Measurements from ENCODE around the gene SCN4A. TPM values are rescaled to one million over a fixed set of nuclear protein-coding genes. Genes with fewer than 3 reads are reported as not detected.
"Not testable (repeated sequence)": the region's sequence is repeated elsewhere in the genome, so short reads cannot be mapped to it uniquely, and the experiment has no call there.

Gene SCN4A
- total RNA-seq, result 0.11 and 0.14 TPM in 2 replicates

- H3K27me3 Mint-ChIP-seq (ENCODE audit: low read depth), result no peaks in the 10 kb centered on the region
- H3K9me3 Mint-ChIP-seq, result no peaks in the 10 kb centered on the region
- H3K36me3 Mint-ChIP-seq (ENCODE audit: low read depth), result no peaks in the 10 kb centered on the region
- H3K4me1 Mint-ChIP-seq (ENCODE audit: low read depth), result peaks cover 15% of the 10 kb centered on the region
- intact Hi-C loops (cut with micrococcal nuclease), result no loop called here
- H3K27ac Mint-ChIP-seq, result no peak within 1 kb of the TSS
- H3K4me3 Mint-ChIP-seq (ENCODE audit: low read depth), result no peak within 1 kb of the TSS
- DNase-seq (ENCODE audit: low spot score), result no peak
Observed at GRCh38 chr17:63972796-63973195, at the start of gene SCN4A. SCN4A (minus strand) TSS chr17:63972918; CDS start chr17:63972841, 77 bp downstream.

- Mint-ChIP-seq H3K4me1 (ENCODE audit: low read depth) (peaks cover 60% of the 10 kb centered on the region), H3K9me3 (no peaks in the 10 kb centered on the region), H3K4me3 (ENCODE audit: low read depth) (peak within 1 kb of the TSS; percentile 99), H3K27me3 (ENCODE audit: low read depth) (no peaks in the 10 kb centered on the region), H3K36me3 (ENCODE audit: low read depth) (peaks cover 28% of the 10 kb centered on the region), H3K27ac (peak within 1 kb of the TSS; percentile 99)
- intact Hi-C loops (cut with micrococcal nuclease), result loop anchor here (5.0 to 10.0 kb wide), 2 partner anchors 62 to 245 kb away; partner anchors contain the start of gene TEX2
- peak; percentile 88 for DNase-seq (ENCODE audit: low spot score)
Observed at GRCh38 chr17:64020056-64020766, 47.5 kb upstream of the SCN4A start, which contains the start of gene ICAM2. ICAM2 (minus strand) TSS chr17:64020633; CDS start chr17:64006691, 13,942 bp downstream.

GRCh38 chr17:64019551-64019961, 46.8 kb upstream of the SCN4A start:
- not testable (repeated sequence) for H3K27me3 Mint-ChIP-seq (ENCODE audit: low read depth); H3K9me3 Mint-ChIP-seq; DNase-seq (ENCODE audit: low spot score)
- Mint-ChIP-seq H3K36me3 (ENCODE audit: low read depth) (peaks cover 31% of the 10 kb centered on the region), H3K4me3 (ENCODE audit: low read depth) (peak overlapping the region; percentile 99), H3K27ac (peak overlapping the region; percentile 99), H3K4me1 (ENCODE audit: low read depth) (peaks cover 58% of the 10 kb centered on the region)
- intact Hi-C loops (cut with micrococcal nuclease), result loop anchor here (5.0 kb wide), 1 partner anchor 72 kb away; no protein-coding TSS in a partner anchor

GRCh38 chr17:64017381-64017980, 44.8 kb upstream of the SCN4A start:
- H3K4me3 Mint-ChIP-seq (ENCODE audit: low read depth), result peak overlapping the region; percentile 99
- H3K9me3 Mint-ChIP-seq, result no peaks in the 10 kb centered on the region
- H3K36me3 Mint-ChIP-seq (ENCODE audit: low read depth), result peaks cover 20% of the 10 kb centered on the region
- peak overlapping the region; percentile 87 for H3K27ac Mint-ChIP-seq
- DNase-seq (ENCODE audit: low spot score), result no peak
- peaks cover 54% of the 10 kb centered on the region for H3K4me1 Mint-ChIP-seq (ENCODE audit: low read depth)
- H3K27me3 Mint-ChIP-seq (ENCODE audit: low read depth), result no peaks in the 10 kb centered on the region
- intact Hi-C loops (cut with micrococcal nuclease), result loop anchor here (2.0 to 5.0 kb wide), 2 partner anchors 19 to 70 kb away; partner anchors contain the start of gene PRR29

GRCh38 chr17:64016974-64017373, 44.3 kb upstream of the SCN4A start:
- Mint-ChIP-seq H3K9me3 (no peaks in the 10 kb centered on the region), H3K4me1 (ENCODE audit: low read depth) (peaks cover 49% of the 10 kb centered on the region), H3K4me3 (ENCODE audit: low read depth) (peak overlapping the region; percentile 76), H3K27ac (peak overlapping the region; percentile 85), H3K36me3 (ENCODE audit: low read depth) (peaks cover 16% of the 10 kb centered on the region), H3K27me3 (ENCODE audit: low read depth) (no peaks in the 10 kb centered on the region)
- no peak for DNase-seq (ENCODE audit: low spot score)
- intact Hi-C loops (cut with micrococcal nuclease), result loop anchor here (1.0 to 5.0 kb wide), 3 partner anchors 8 to 70 kb away; partner anchors contain the start of gene PRR29

GRCh38 chr17:64016231-64016784, 43.6 kb upstream of the SCN4A start:
- Mint-ChIP-seq H3K27me3 (ENCODE audit: low read depth) (no peaks in the 10 kb centered on the region), H3K4me1 (ENCODE audit: low read depth) (peaks cover 49% of the 10 kb centered on the region), H3K36me3 (ENCODE audit: low read depth) (peaks cover 23% of the 10 kb centered on the region), H3K27ac (peak overlapping the region; percentile 85), H3K9me3 (no peaks in the 10 kb centered on the region), H3K4me3 (ENCODE audit: low read depth) (peak overlapping the region; percentile 76)
- DNase-seq (ENCODE audit: low spot score), result no peak
- intact Hi-C loops (cut with micrococcal nuclease), result loop anchor here (1.0 to 5.0 kb wide), 3 partner anchors 9 to 69 kb away; partner anchors contain the start of gene PRR29

GRCh38 chr17:64015447-64015846, 42.7 kb upstream of the SCN4A start:
- peak overlapping the region; percentile 76 for H3K4me3 Mint-ChIP-seq (ENCODE audit: low read depth)
- no peak for DNase-seq (ENCODE audit: low spot score)
- intact Hi-C loops (cut with micrococcal nuclease), result loop anchor here (5.0 kb wide), 1 partner anchor 68 kb away; no protein-coding TSS in a partner anchor
- no peaks in the 10 kb centered on the region for H3K27me3 Mint-ChIP-seq (ENCODE audit: low read depth)
- H3K27ac Mint-ChIP-seq, result peak overlapping the region; percentile 79
- no peaks in the 10 kb centered on the region for H3K9me3 Mint-ChIP-seq
- peaks cover 44% of the 10 kb centered on the region for H3K4me1 Mint-ChIP-seq (ENCODE audit: low read depth)
- H3K36me3 Mint-ChIP-seq (ENCODE audit: low read depth), result peaks cover 31% of the 10 kb centered on the region

GRCh38 chr17:64009571-64010402, 37.1 kb upstream of the SCN4A start:
- H3K4me3 Mint-ChIP-seq (ENCODE audit: low read depth), result no peak overlapping the region

GRCh38 chr17:64008830-64009229, 36.1 kb upstream of the SCN4A start:
- H3K36me3 Mint-ChIP-seq (ENCODE audit: low read depth), result peaks cover 50% of the 10 kb centered on the region
- no peaks in the 10 kb centered on the region for H3K9me3 Mint-ChIP-seq
- peaks cover 14% of the 10 kb centered on the region for H3K4me1 Mint-ChIP-seq (ENCODE audit: low read depth)
- no peaks in the 10 kb centered on the region for H3K27me3 Mint-ChIP-seq (ENCODE audit: low read depth)
- intact Hi-C loops (cut with micrococcal nuclease), result no loop called here
- DNase-seq (ENCODE audit: low spot score), result no peak
- no peak overlapping the region for H3K4me3 Mint-ChIP-seq (ENCODE audit: low read depth)
- no peak overlapping the region for H3K27ac Mint-ChIP-seq

More at GRCh38 chr17:64009571-64010402, 37.1 kb upstream of the SCN4A start:
- H3K27ac Mint-ChIP-seq, result no peak overlapping the region
- intact Hi-C loops (cut with micrococcal nuclease), result no loop called here
- H3K4me1 Mint-ChIP-seq (ENCODE audit: low read depth), result peaks cover 20% of the 10 kb centered on the region
- H3K9me3 Mint-ChIP-seq, result no peaks in the 10 kb centered on the region
- DNase-seq (ENCODE audit: low spot score), result no peak
- H3K36me3 Mint-ChIP-seq (ENCODE audit: low read depth), result peaks cover 41% of the 10 kb centered on the region
- no peaks in the 10 kb centered on the region for H3K27me3 Mint-ChIP-seq (ENCODE audit: low read depth)

GRCh38 chr17:64008346-64008745, 35.6 kb upstream of the SCN4A start:
- Mint-ChIP-seq H3K27me3 (ENCODE audit: low read depth) (no peaks in the 10 kb centered on the region), H3K9me3 (no peaks in the 10 kb centered on the region), H3K36me3 (ENCODE audit: low read depth) (peaks cover 53% of the 10 kb centered on the region), H3K4me3 (ENCODE audit: low read depth) (no peak overlapping the region), H3K4me1 (ENCODE audit: low read depth) (peaks cover 11% of the 10 kb centered on the region), H3K27ac (no peak overlapping the region)
- no peak for DNase-seq (ENCODE audit: low spot score)
- intact Hi-C loops (cut with micrococcal nuclease), result no loop called here

- DNase-seq (ENCODE audit: low spot score), result no peak
- peaks cover 9% of the 10 kb centered on the region for H3K4me1 Mint-ChIP-seq (ENCODE audit: low read depth)
- no peaks in the 10 kb centered on the region for H3K9me3 Mint-ChIP-seq
- no peaks in the 10 kb centered on the region for H3K27me3 Mint-ChIP-seq (ENCODE audit: low read depth)
- peaks cover 56% of the 10 kb centered on the region for H3K36me3 Mint-ChIP-seq (ENCODE audit: low read depth)
- H3K4me3 Mint-ChIP-seq (ENCODE audit: low read depth), result no peak overlapping the region
- H3K27ac Mint-ChIP-seq, result no peak overlapping the region
- intact Hi-C loops (cut with micrococcal nuclease), result no loop called here
Observed at GRCh38 chr17:64007838-64008282, 35.1 kb upstream of the SCN4A start.
